Endometrium (tissue), 2 donors: ENCODE results near the gene ZNF837.
"Not testable (repeated sequence)": the region's sequence is repeated elsewhere in the genome, so short reads cannot be mapped to it uniquely, and the experiment has no call there.

ENCODE experiments used
- FAIRE-seq: peaks from 2 replicates; lab custom pipeline; 2012; peaks lifted over from hg19 to GRCh38; lab: Jason Lieb, UNC
- donor health status: control.
- donor health status: control.

ZNF837 gene

GRCh38 chr19:58350001-58350861, 30.6 kb downstream of the ZNF837 start:
- no peak for FAIRE-seq

- FAIRE-seq, result no peak
These were observed 31.2 kb downstream of the ZNF837 start for GRCh38 chr19:58349590-58349989.

- not testable (repeated sequence) for FAIRE-seq
These were observed 32.8 kb downstream of the ZNF837 start for GRCh38 chr19:58348080-58348479.

GRCh38 chr19:58346961-58347929, 33.6 kb downstream of the ZNF837 start:
- no peak for FAIRE-seq

GRCh38 chr19:58345558-58345957, 35.3 kb downstream of the ZNF837 start:
- FAIRE-seq, result no peak

- FAIRE-seq, result no peak
These were observed 41.8 kb downstream of the ZNF837 start for GRCh38 chr19:58338825-58339558.

- no peak for FAIRE-seq
These were observed 42.5 kb downstream of the ZNF837 start for GRCh38 chr19:58338336-58338735.

- FAIRE-seq, result no peak
These were observed 44.0 kb downstream of the ZNF837 start for GRCh38 chr19:58336820-58337219.

- no peak for FAIRE-seq
These were observed 44.6 kb downstream of the ZNF837 start for GRCh38 chr19:58336216-58336615.

- no peak for FAIRE-seq
These were observed 45.2 kb downstream of the ZNF837 start for GRCh38 chr19:58335630-58336029.

GRCh38 chr19:58334691-58335249, 46.1 kb downstream of the ZNF837 start:
- no peak for FAIRE-seq

GRCh38 chr19:58332697-58333096, 48.1 kb downstream of the ZNF837 start:
- FAIRE-seq, result no peak

GRCh38 chr19:58330458-58330857, 50.4 kb downstream of the ZNF837 start:
- no peak for FAIRE-seq

GRCh38 chr19:58328999-58329398, 51.8 kb downstream of the ZNF837 start:
- no peak for FAIRE-seq

GRCh38 chr19:58326914-58327726, 53.7 kb downstream of the ZNF837 start, which contains the start of gene ZSCAN22:
Gene ZSCAN22, plus strand, starts transcription at chr19:58326994. Its CDS starts 7,809 bp downstream, at chr19:58334803.
- FAIRE-seq, result no peak

GRCh38 chr19:58326501-58326913, 54.3 kb downstream of the ZNF837 start:
- no peak for FAIRE-seq

GRCh38 chr19:58325311-58326022, 55.4 kb downstream of the ZNF837 start:
- FAIRE-seq, result no peak

GRCh38 chr19:58319241-58319640, 61.6 kb downstream of the ZNF837 start:
- no peak for FAIRE-seq

GRCh38 chr19:58318297-58318696, 62.5 kb downstream of the ZNF837 start:
- FAIRE-seq, result no peak
